ENCODE measurements around the gene ZNF253. TPM values are rescaled to one million over a fixed set of nuclear protein-coding genes. Genes with fewer than 3 reads are reported as not detected.

The ZNF253 gene
- polyA plus RNA-seq, 1 donor (not counting 4 experiments of a cell fraction or from before 2014, with no cell fraction given) = 2.3 TPM

- H3K27ac ChIP-seq (ENCODE audit: control insufficient read depth, insufficient read depth, low read length) = no peak overlapping the region
- no peaks in the 10 kb centered on the region for H3K27me3 ChIP-seq (ENCODE audit: control insufficient read depth, extremely low read depth, insufficient read depth, low read length)
- dilution Hi-C loops (cut with MboI; ENCODE audit: extremely low pct_ligation_motif_present, low sequenced_read_pairs) = no loop called here
- no peak overlapping the region for H3K4me3 ChIP-seq (ENCODE audit: control insufficient read depth in 2 of 3, extremely low read depth in 1 of 3, insufficient read depth in 2 of 3, low read depth in 1 of 3, low read length in 3 of 3)
- TF ChIP-seq EZH2 (IDR thresholded peaks at IDR 0.05; ENCODE audit: low read length) = no peak
- TF ChIP-seq CTCF (optimal IDR thresholded peaks at IDR 0.05 in 1 of 3, IDR thresholded peaks at IDR 0.05 in 1 of 3, conservative IDR thresholded peaks at IDR 0.05 in 1 of 3; ENCODE audit: extremely low read depth in 1 of 3, insufficient read depth in 2 of 3, low read length in 3 of 3) = no peak
- no peaks in the 10 kb centered on the region for H3K9me3 ChIP-seq (ENCODE audit: control insufficient read depth, low read depth, low read length)
- peaks cover 14% of the 10 kb centered on the region for H3K79me2 ChIP-seq (ENCODE audit: control insufficient read depth, insufficient read depth, low read length)
- no peak overlapping the region for H3K4me2 ChIP-seq (ENCODE audit: control insufficient read depth, extremely low read depth, insufficient read depth, low read depth, low read length)
- FAIRE-seq (no peak), DNase-seq (ENCODE audit: low read depth, low spot score) (no peak)
- H3K9ac ChIP-seq (ENCODE audit: control insufficient read depth, extremely low read depth, insufficient read depth, low read length) = no peak overlapping the region
- H3K4me1 ChIP-seq (ENCODE audit: control insufficient read depth, extremely low read depth, insufficient read depth, low read length) = no peaks in the 10 kb centered on the region
- no peaks in the 10 kb centered on the region for H4K20me1 ChIP-seq (ENCODE audit: control insufficient read depth, extremely low read depth, insufficient read depth, low read length)
- H2AFZ ChIP-seq (ENCODE audit: control insufficient read depth, low read length) = no peak overlapping the region
- no peaks in the 10 kb centered on the region for H3K36me3 ChIP-seq (ENCODE audit: control insufficient read depth in 2 of 2, extremely low read depth in 1 of 2, insufficient read depth in 2 of 2, low read length in 2 of 2)
- no peaks in the 10 kb centered on the region for H3K9me1 ChIP-seq (ENCODE audit: control insufficient read depth, extremely low read depth, insufficient read depth, low read length)
Observed at GRCh38 chr19:19909654-19910053, 44.0 kb downstream of the ZNF253 start.

- FAIRE-seq (no peak), DNase-seq (ENCODE audit: low read depth, low spot score) (no peak)
- dilution Hi-C loops (cut with MboI; ENCODE audit: extremely low pct_ligation_motif_present, low sequenced_read_pairs) = no loop called here
- no peak overlapping the region for H3K9ac ChIP-seq (ENCODE audit: control insufficient read depth, extremely low read depth, insufficient read depth, low read length)
- H3K27ac ChIP-seq (ENCODE audit: control insufficient read depth, insufficient read depth, low read length) = no peak overlapping the region
- H3K4me2 ChIP-seq (ENCODE audit: control insufficient read depth, extremely low read depth, insufficient read depth, low read depth, low read length) = no peak overlapping the region
- no peaks in the 10 kb centered on the region for H4K20me1 ChIP-seq (ENCODE audit: control insufficient read depth, extremely low read depth, insufficient read depth, low read length)
- no peak overlapping the region for H3K4me3 ChIP-seq (ENCODE audit: control insufficient read depth in 2 of 3, extremely low read depth in 1 of 3, insufficient read depth in 2 of 3, low read depth in 1 of 3, low read length in 3 of 3)
- TF ChIP-seq CTCF (optimal IDR thresholded peaks at IDR 0.05 in 1 of 3, IDR thresholded peaks at IDR 0.05 in 1 of 3, conservative IDR thresholded peaks at IDR 0.05 in 1 of 3; ENCODE audit: extremely low read depth in 1 of 3, insufficient read depth in 2 of 3, low read length in 3 of 3) = no peak
- TF ChIP-seq EZH2 (IDR thresholded peaks at IDR 0.05; ENCODE audit: low read length) = no peak
- no peaks in the 10 kb centered on the region for H3K36me3 ChIP-seq (ENCODE audit: control insufficient read depth in 2 of 2, extremely low read depth in 1 of 2, insufficient read depth in 2 of 2, low read length in 2 of 2)
- no peaks in the 10 kb centered on the region for H3K4me1 ChIP-seq (ENCODE audit: control insufficient read depth, extremely low read depth, insufficient read depth, low read length)
- H3K27me3 ChIP-seq (ENCODE audit: control insufficient read depth, extremely low read depth, insufficient read depth, low read length) = no peaks in the 10 kb centered on the region
- H3K9me1 ChIP-seq (ENCODE audit: control insufficient read depth, extremely low read depth, insufficient read depth, low read length) = no peaks in the 10 kb centered on the region
- no peaks in the 10 kb centered on the region for H3K9me3 ChIP-seq (ENCODE audit: control insufficient read depth, low read depth, low read length)
- H2AFZ ChIP-seq (ENCODE audit: control insufficient read depth, low read length) = no peak overlapping the region
- peaks cover 4% of the 10 kb centered on the region for H3K79me2 ChIP-seq (ENCODE audit: control insufficient read depth, insufficient read depth, low read length)
Observed at GRCh38 chr19:19911150-19911549, 45.5 kb downstream of the ZNF253 start.
